ENCODE measurements around the gene GRN.

GRN gene

GRCh38 chr17:44353672-44354331 is 8.7 kb downstream of the GRN start:
- no peak overlapping the region for H2BK5ac ChIP-seq (ENCODE audit: low read depth, low read length, poor library complexity, severe bottlenecking)
- H3K4me3 ChIP-seq (ENCODE audit: insufficient read depth in 1 of 2, low read depth in 1 of 2, low read length in 2 of 2) = peak overlapping the region in 1 of 2 experiments; percentile 51
- H3K9ac ChIP-seq (ENCODE audit: low read length) = no peak overlapping the region
- DNase-seq = peak; percentile 28
- H2BK12ac ChIP-seq (ENCODE audit: low read length in 2 of 2) = no peak overlapping the region
- no peak overlapping the region for H3K27ac ChIP-seq (ENCODE audit: low read length, poor library complexity, severe bottlenecking)
- H2AK5ac ChIP-seq (ENCODE audit: low read length, severe bottlenecking) = no peak overlapping the region
- H3K36me3 ChIP-seq (ENCODE audit: control insufficient read depth in 1 of 2, insufficient read depth in 2 of 2, low read depth in 1 of 2, low read length in 2 of 2) = peaks cover 40 to 79% of the 10 kb centered on the region in 2 experiments
- H3K4me2 ChIP-seq (ENCODE audit: low read length, poor library complexity, severe bottlenecking) = no peak overlapping the region
- no peak overlapping the region for H4K91ac ChIP-seq (ENCODE audit: low read length)
- H4K8ac ChIP-seq (ENCODE audit: low read length) = no peak overlapping the region
- H2BK120ac ChIP-seq (ENCODE audit: low read depth, low read length) = no peak overlapping the region
- no peak overlapping the region for H3K23ac ChIP-seq (ENCODE audit: low read length in 2 of 2)
- no peaks in the 10 kb centered on the region for H3K9me3 ChIP-seq (ENCODE audit: control insufficient read depth, low read length)
- H3K18ac ChIP-seq (ENCODE audit: low read depth in 1 of 2, low read length in 2 of 2) = no peak overlapping the region
- H3K27me3 ChIP-seq (ENCODE audit: control insufficient read depth in 1 of 2, insufficient read depth in 1 of 2, low read length in 2 of 2) = peaks cover 0 to 3% of the 10 kb centered on the region in 2 experiments
- peaks cover 17% of the 10 kb centered on the region for H3K79me1 ChIP-seq (replicated peaks; ENCODE audit: low read length, poor library complexity, severe bottlenecking)
- H3K4ac ChIP-seq (ENCODE audit: low read depth in 1 of 2, low read length in 2 of 2) = no peak overlapping the region
- 17% methylated on average over 76 of the region's 98 CpGs for WGBS
- no peak overlapping the region for H3K14ac ChIP-seq (ENCODE audit: low read length in 2 of 2)
- H2BK15ac ChIP-seq (ENCODE audit: low read depth, poor library complexity, severe bottlenecking) = no peak overlapping the region
- H2AFZ ChIP-seq (ENCODE audit: low read depth, low read length) = no peak overlapping the region
- H3K4me1 ChIP-seq (ENCODE audit: control insufficient read depth, insufficient read depth, low read depth, low read length) = peaks cover 6% of the 10 kb centered on the region

GRCh38 chr17:44354582-44355561 is 9.8 kb downstream of the GRN start:
- Histone ChIP-seq H3K79me1 (replicated peaks; ENCODE audit: low read length, poor library complexity, severe bottlenecking) (peaks cover 12% of the 10 kb centered on the region), H3K4me2 (ENCODE audit: low read length, poor library complexity, severe bottlenecking) (no peak overlapping the region), H2BK120ac (ENCODE audit: low read depth, low read length) (no peak overlapping the region), H3K27me3 (ENCODE audit: control insufficient read depth in 1 of 2, insufficient read depth in 1 of 2, low read length in 2 of 2) (peaks cover 0 to 3% of the 10 kb centered on the region in 2 experiments), H3K4ac (ENCODE audit: low read depth in 1 of 2, low read length in 2 of 2) (no peak overlapping the region), H3K4me3 (ENCODE audit: insufficient read depth in 1 of 2, low read depth in 1 of 2, low read length in 2 of 2) (no peak overlapping the region), H3K9ac (ENCODE audit: low read length) (no peak overlapping the region), H2BK12ac (ENCODE audit: low read length in 2 of 2) (peak overlapping the region in 1 of 2 experiments; percentile 19), H2AK5ac (ENCODE audit: low read length, severe bottlenecking) (no peak overlapping the region), H2BK15ac (ENCODE audit: low read depth, poor library complexity, severe bottlenecking) (no peak overlapping the region), H2AFZ (ENCODE audit: low read depth, low read length) (no peak overlapping the region), H3K4me1 (ENCODE audit: control insufficient read depth, insufficient read depth, low read depth, low read length) (peaks cover 11% of the 10 kb centered on the region), H2BK5ac (ENCODE audit: low read depth, low read length, poor library complexity, severe bottlenecking) (no peak overlapping the region), H3K9me3 (ENCODE audit: control insufficient read depth, low read length) (no peaks in the 10 kb centered on the region), H3K18ac (ENCODE audit: low read depth in 1 of 2, low read length in 2 of 2) (no peak overlapping the region), H4K8ac (ENCODE audit: low read length) (no peak overlapping the region), H4K91ac (ENCODE audit: low read length) (peak overlapping the region; percentile 11), H3K14ac (ENCODE audit: low read length in 2 of 2) (no peak overlapping the region), H3K36me3 (ENCODE audit: control insufficient read depth in 1 of 2, insufficient read depth in 2 of 2, low read depth in 1 of 2, low read length in 2 of 2) (peaks cover 32 to 76% of the 10 kb centered on the region in 2 experiments), H3K27ac (ENCODE audit: low read length, poor library complexity, severe bottlenecking) (no peak overlapping the region), H3K23ac (ENCODE audit: low read length in 2 of 2) (no peak overlapping the region)
- 42% methylated on average over 68 of the region's 77 CpGs for WGBS
- no peak for DNase-seq

- no peak overlapping the region for H3K9ac ChIP-seq (ENCODE audit: low read length)
- H2AK5ac ChIP-seq (ENCODE audit: low read length, severe bottlenecking) = no peak overlapping the region
- no peak overlapping the region for H2BK120ac ChIP-seq (ENCODE audit: low read depth, low read length)
- H4K91ac ChIP-seq (ENCODE audit: low read length) = no peak overlapping the region
- no peaks in the 10 kb centered on the region for H3K9me3 ChIP-seq (ENCODE audit: control insufficient read depth, low read length)
- H3K18ac ChIP-seq (ENCODE audit: low read depth in 1 of 2, low read length in 2 of 2) = no peak overlapping the region
- H3K4ac ChIP-seq (ENCODE audit: low read depth in 1 of 2, low read length in 2 of 2) = no peak overlapping the region
- H3K4me3 ChIP-seq (ENCODE audit: insufficient read depth in 1 of 2, low read depth in 1 of 2, low read length in 2 of 2) = no peak overlapping the region
- 87% methylated on average over 17 of the region's 17 CpGs for WGBS
- H3K36me3 ChIP-seq (ENCODE audit: control insufficient read depth in 1 of 2, insufficient read depth in 2 of 2, low read depth in 1 of 2, low read length in 2 of 2) = peaks cover 26 to 70% of the 10 kb centered on the region in 2 experiments
- no peak overlapping the region for H3K27ac ChIP-seq (ENCODE audit: low read length, poor library complexity, severe bottlenecking)
- no peak overlapping the region for H2AFZ ChIP-seq (ENCODE audit: low read depth, low read length)
- H3K4me2 ChIP-seq (ENCODE audit: low read length, poor library complexity, severe bottlenecking) = no peak overlapping the region
- H3K23ac ChIP-seq (ENCODE audit: low read length in 2 of 2) = no peak overlapping the region
- peaks cover 0 to 3% of the 10 kb centered on the region in 2 experiments for H3K27me3 ChIP-seq (ENCODE audit: control insufficient read depth in 1 of 2, insufficient read depth in 1 of 2, low read length in 2 of 2)
- no peak overlapping the region for H3K14ac ChIP-seq (ENCODE audit: low read length in 2 of 2)
- H2BK15ac ChIP-seq (ENCODE audit: low read depth, poor library complexity, severe bottlenecking) = no peak overlapping the region
- H3K4me1 ChIP-seq (ENCODE audit: control insufficient read depth, insufficient read depth, low read depth, low read length) = peaks cover 15% of the 10 kb centered on the region
- H2BK12ac ChIP-seq (ENCODE audit: low read length in 2 of 2) = no peak overlapping the region
- no peak overlapping the region for H4K8ac ChIP-seq (ENCODE audit: low read length)
- H3K79me1 ChIP-seq (replicated peaks; ENCODE audit: low read length, poor library complexity, severe bottlenecking) = peaks cover 16% of the 10 kb centered on the region
- no peak for DNase-seq
- H2BK5ac ChIP-seq (ENCODE audit: low read depth, low read length, poor library complexity, severe bottlenecking) = no peak overlapping the region
These were observed 10.6 kb downstream of the GRN start for GRCh38 chr17:44355642-44356099.

GRCh38 chr17:44356241-44356640 is 11.1 kb downstream of the GRN start:
- no peak overlapping the region for H3K4ac ChIP-seq (ENCODE audit: low read depth in 1 of 2, low read length in 2 of 2)
- H2AK5ac ChIP-seq (ENCODE audit: low read length, severe bottlenecking) = no peak overlapping the region
- H2BK120ac ChIP-seq (ENCODE audit: low read depth, low read length) = no peak overlapping the region
- no peak overlapping the region for H4K91ac ChIP-seq (ENCODE audit: low read length)
- no peak overlapping the region for H2BK15ac ChIP-seq (ENCODE audit: low read depth, poor library complexity, severe bottlenecking)
- peaks cover 0 to 3% of the 10 kb centered on the region in 2 experiments for H3K27me3 ChIP-seq (ENCODE audit: control insufficient read depth in 1 of 2, insufficient read depth in 1 of 2, low read length in 2 of 2)
- no peak overlapping the region for H2BK12ac ChIP-seq (ENCODE audit: low read length in 2 of 2)
- no peak overlapping the region for H4K8ac ChIP-seq (ENCODE audit: low read length)
- H3K36me3 ChIP-seq (ENCODE audit: control insufficient read depth in 1 of 2, insufficient read depth in 2 of 2, low read depth in 1 of 2, low read length in 2 of 2) = peaks cover 20 to 64% of the 10 kb centered on the region in 2 experiments
- no peak overlapping the region for H2AFZ ChIP-seq (ENCODE audit: low read depth, low read length)
- H3K4me3 ChIP-seq (ENCODE audit: insufficient read depth in 1 of 2, low read depth in 1 of 2, low read length in 2 of 2) = no peak overlapping the region
- no peak for DNase-seq
- no peak overlapping the region for H2BK5ac ChIP-seq (ENCODE audit: low read depth, low read length, poor library complexity, severe bottlenecking)
- H3K4me2 ChIP-seq (ENCODE audit: low read length, poor library complexity, severe bottlenecking) = no peak overlapping the region
- H3K9ac ChIP-seq (ENCODE audit: low read length) = no peak overlapping the region
- peaks cover 22% of the 10 kb centered on the region for H3K79me1 ChIP-seq (replicated peaks; ENCODE audit: low read length, poor library complexity, severe bottlenecking)
- H3K9me3 ChIP-seq (ENCODE audit: control insufficient read depth, low read length) = no peaks in the 10 kb centered on the region
- H3K18ac ChIP-seq (ENCODE audit: low read depth in 1 of 2, low read length in 2 of 2) = no peak overlapping the region
- no peak overlapping the region for H3K27ac ChIP-seq (ENCODE audit: low read length, poor library complexity, severe bottlenecking)
- H3K23ac ChIP-seq (ENCODE audit: low read length in 2 of 2) = no peak overlapping the region
- no peak overlapping the region for H3K14ac ChIP-seq (ENCODE audit: low read length in 2 of 2)
- H3K4me1 ChIP-seq (ENCODE audit: control insufficient read depth, insufficient read depth, low read depth, low read length) = peaks cover 21% of the 10 kb centered on the region
- 95% methylated on average over 11 of the region's 11 CpGs for WGBS
